K562 (cell line): Measurements from ENCODE around the gene PAX2. TPM values are rescaled to one million over a fixed set of nuclear protein-coding genes. Genes with fewer than 3 reads are reported as not detected.

Experiments used
- ATAC-seq: fragments of 200-7000 bp; cut with Tn5 transposase; 3 replicates; pipeline ENCODE4 v1.9.1; 2020; ENCODE audit warnings: moderate library complexity
- BruUV-seq: library from RNA; stranded (reverse); fragments of 400-500 nt; replicated peaks from 2 replicates; lab custom pipeline; 2021; lab: Mats Ljungman, UMichigan
- CTCF ChIA-PET: fragments of 300-600 bp; formaldehyde crosslinking; extraction: SDS; loops from one replicate; lab custom pipeline; 2021; ENCODE audit warnings: low intra/inter-chr PET ratio; lab: Yijun Ruan, JAX
- POLR2A ChIA-PET: fragments of 300-600, 350-650 bp; sonication (Branson Sonifier 250); formaldehyde crosslinking; extraction: SDS; loops from one replicate; lab custom pipeline; 2021; ENCODE audit warnings: antibody characterized with exemption, inconsistent platforms; lab: Yijun Ruan, JAX
- DNase-seq, 4 experiments: peaks; one replicate each; pipeline versions ENCODE4 v3.0.0 to v3.0.0-alpha.2; 2011 to 2018; ENCODE audit warnings: low spot score in 3 of 4, mixed read lengths in 3 of 4; ENCODE audit errors: extremely low read depth in 1 of 4
- FAIRE-seq: peaks from 2 replicates; lab custom pipeline; 2011; peaks lifted over from hg19 to GRCh38; lab: Jason Lieb, UNC
- H2AFZ ChIP-seq: 2 replicates; pipeline ENCODE4 v1.6.0; 2011; ENCODE audit warnings: low read depth, low read length, control low read depth, inconsistent platforms
- H3K27ac ChIP-seq: fragments of 200-600 bp; 3 replicates; pipeline ENCODE4 v1.8.0; 2011; ENCODE audit warnings: low read depth, mild to moderate bottlenecking, control low read depth, inconsistent platforms, low read length, moderate library complexity, mixed read lengths; ENCODE audit errors: extremely low read depth
- H3K27me3 ChIP-seq, 2 experiments: fragments of 300-600 bp in 1 of 2; 2 replicates in 1 of 2; 3 replicates in 1 of 2; pipeline versions ENCODE4 v1.6.0 to v1.8.0; 2011; ENCODE audit warnings: inconsistent platforms in 2 of 2, low read length in 2 of 2, mild to moderate bottlenecking in 1 of 2, mixed read lengths in 1 of 2, moderate library complexity in 1 of 2; ENCODE audit not compliant: control insufficient read depth in 2 of 2, insufficient read depth in 2 of 2
- H3K36me3 ChIP-seq: fragments of 300-600 bp; 3 replicates; pipeline ENCODE4 v1.8.0; 2011; ENCODE audit warnings: mild to moderate bottlenecking, low read length, inconsistent platforms; ENCODE audit not compliant: control insufficient read depth, insufficient read depth
- H3K4me1 ChIP-seq, 2 experiments: fragments of 200-600 bp in 1 of 2; replicated peaks in 1 of 2; 2 replicates in 1 of 2; 3 replicates in 1 of 2; pipeline versions ENCODE4 v1.5.1 to v1.8.0; 2011; ENCODE audit warnings: inconsistent platforms in 2 of 2, low read length in 2 of 2, mild to moderate bottlenecking in 1 of 2, mixed read lengths in 1 of 2, moderate library complexity in 1 of 2; ENCODE audit not compliant: control insufficient read depth in 2 of 2, insufficient read depth in 2 of 2
- H3K4me2 ChIP-seq: 2 replicates; pipeline ENCODE4 v1.6.1; 2011; ENCODE audit warnings: low read length, control low read depth, inconsistent platforms, mixed read lengths; ENCODE audit not compliant: insufficient read depth
- H3K4me3 ChIP-seq: fragments of 200-600 bp; sonication (generic), shearing (Covaris generic); 2 replicates; pipeline ENCODE4 v1.5.1; 2016; ENCODE audit warnings: control low read depth, inconsistent platforms
- H3K79me2 ChIP-seq: fragments of 200-600 bp; 3 replicates; pipeline ENCODE4 v1.8.0; 2011; ENCODE audit warnings: low read length, inconsistent platforms; ENCODE audit not compliant: control insufficient read depth, insufficient read depth
- H3K9ac ChIP-seq, 2 experiments: 2 replicates each; pipeline versions ENCODE4 v1.6.0 to v1.6.1; 2011; ENCODE audit warnings: low read depth in 2 of 2, low read length in 2 of 2, control low read depth in 1 of 2, inconsistent platforms in 1 of 2, mild to moderate bottlenecking in 1 of 2, mixed read lengths in 1 of 2; ENCODE audit not compliant: insufficient read depth in 1 of 2
- H3K9me1 ChIP-seq: one replicate; pipeline ENCODE4 v1.6.0; 2011; ENCODE audit warnings: inconsistent platforms, mild to moderate bottlenecking, low read length, moderate library complexity; ENCODE audit not compliant: control insufficient read depth, insufficient read depth
- H3K9me3 ChIP-seq: replicated peaks from 2 replicates; pipeline ENCODE4 v1.5.1; 2011; ENCODE audit warnings: low read depth, low read length, inconsistent platforms; ENCODE audit not compliant: control insufficient read depth, insufficient read depth
- H4K20me1 ChIP-seq: replicated peaks from 2 replicates; pipeline ENCODE4 v1.6.1; 2011; ENCODE audit warnings: low read length, inconsistent platforms, mixed read lengths; ENCODE audit not compliant: control insufficient read depth, insufficient read depth
- CREM ChIP-seq: IDR thresholded peaks from 2 replicates; pipeline ENCODE4 v1.6.1; 2014; ENCODE audit warnings: antibody characterized with exemption, low read depth
- FOSL1 ChIP-seq: fragments of 200-800 bp; sonication (Bioruptor generic); conservative IDR thresholded peaks from 2 replicates; pipeline ENCODE4 v1.6.1; 2016; ENCODE audit warnings: missing genetic modification characterization, missing compliant biosample characterization
- KLF16 ChIP-seq: IDR thresholded peaks from 2 replicates; pipeline ENCODE4 v1.6.1; 2016; ENCODE audit warnings: antibody characterized with exemption
- MEIS2 ChIP-seq: fragments of 450-650 bp; IDR thresholded peaks from 2 replicates; pipeline ENCODE4 v1.6.1; 2014; ENCODE audit warnings: mild to moderate bottlenecking; ENCODE audit not compliant: partially characterized antibody
- POLR2H ChIP-seq: IDR thresholded peaks from 2 replicates; pipeline ENCODE4 v1.6.1; 2016; ENCODE audit warnings: missing genetic modification characterization, low read depth, mild to moderate bottlenecking, control low read depth, missing compliant biosample characterization, moderate library complexity
- WGBS: fragments of 100-300 bp; shearing (Covaris generic); methylation state at CpG from one replicate; pipeline ENCODE4 v1.1.6; 2016; ENCODE audit warnings: low coverage, mixed read lengths; ENCODE audit not compliant: insufficient coverage; ENCODE audit errors: missing lambda C conversion rate; 5-methylcytosine and 5-hydroxymethylcytosine counted together
- in situ Hi-C: fragments of 300-500 bp; cut with MboI; formaldehyde crosslinking; loops from 4 replicates; pipeline ENCODE4 v1.15.0; 2018; ENCODE audit warnings: inconsistent platforms, mixed read lengths
- intact Hi-C: fragments of 100-400 bp; cut with micrococcal nuclease; formaldehyde crosslinking; loops from 2 replicates; pipeline ENCODE4 v1.14.2; 2022
- polyA plus RNA-seq, 8 experiments: library from polyadenylated mRNA; depleted of rRNA in 4 of 8; stranded (reverse) in 5 of 8; unstranded in 3 of 8; fragments of >200 nt; fragmentation: Nextera tagmentation in 2 of 8; fragmentation: Illumina TruSeq in 1 of 8; extraction: Ambion mirVana in 2 of 8; extraction: Trizol in 1 of 8; gene quantifications; 2 replicates each; pipeline versions ENCODE4 v1.2.1 to v1.2.3, GENCODE V29; 2011 to 2014; ENCODE audit warnings: inconsistent platforms in 1 of 8, missing spikeins in 1 of 8
- total RNA-seq, 7 experiments: library from RNA; depleted of rRNA in 6 of 7; stranded (reverse); fragments of >200 nt in 6 of 7; fragmentation: Illumina TruSeq in 2 of 7; extraction: Trizol in 2 of 7; gene quantifications; 2 replicates each; pipeline versions ENCODE4 v1.2.1 to v1.2.3, GENCODE V29; 2011 to 2021; ENCODE audit warnings: low replicate concordance in 1 of 7
- TF ChIP-seq, protein P1 (sequence below), 2 experiments: fragments of 450-650 bp in 1 of 2; sonication (generic) in 1 of 2; formaldehyde crosslinking in 1 of 2; IDR thresholded peaks in 1 of 2; conservative IDR thresholded peaks in 1 of 2; 2 replicates each; pipeline versions ENCODE4 v1.6.1 to v1.8.1; 2016 to 2023; ENCODE audit warnings: mild to moderate bottlenecking in 2 of 2, moderate library complexity in 2 of 2, inconsistent platforms in 1 of 2, missing genetic modification reagents in 1 of 2
- TF ChIP-seq, protein P2 (sequence below), 2 experiments: IDR thresholded peaks in 1 of 2; conservative IDR thresholded peaks in 1 of 2; 2 replicates each; pipeline ENCODE4 v1.6.1; 2016; ENCODE audit warnings: low read depth in 2 of 2, mild to moderate bottlenecking in 1 of 2, missing compliant biosample characterization in 1 of 2, missing genetic modification characterization in 1 of 2, moderate library complexity in 1 of 2
- TF ChIP-seq, protein P3 (sequence below), 2 experiments: fragments of 450-650 bp; IDR thresholded peaks; 2 replicates each; pipeline ENCODE4 v1.6.1; 2016; ENCODE audit warnings: mild to moderate bottlenecking in 2 of 2, borderline replicate concordance in 1 of 2, low read depth in 1 of 2, moderate library complexity in 1 of 2

PAX2 gene
- total and polyA plus RNA-seq, 9 of the 15 experiments (the other 6 are each of a cell fraction or from before 2014, with no cell fraction given) = not detected

DNA sequence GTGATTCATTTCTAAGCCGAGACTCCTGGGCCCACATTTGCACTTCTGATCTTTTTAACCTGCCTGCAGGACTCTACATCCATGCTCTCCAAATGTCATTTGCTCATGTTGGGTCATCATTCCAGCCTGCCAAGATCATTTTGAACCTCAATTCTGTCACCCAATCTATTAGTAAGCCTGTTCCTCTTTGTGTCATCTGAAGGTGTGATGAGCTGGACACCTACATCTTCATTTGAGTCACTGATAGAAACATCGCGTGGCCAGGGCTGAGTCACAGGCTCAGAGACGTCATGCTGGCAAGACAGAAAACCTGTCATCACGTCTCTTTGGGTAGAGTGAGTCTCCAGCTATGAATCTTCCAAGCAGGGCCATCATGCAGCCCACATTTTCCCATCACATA lies 102.1 kb downstream of the PAX2 start:
- CTCF ChIA-PET = no interaction called here
- intact Hi-C loops = no loop called here
- no peak overlapping the region for H2AFZ ChIP-seq
- H3K79me2 ChIP-seq = no peaks in the 10 kb centered on the region
- no peak overlapping the region for H3K4me3 ChIP-seq
- no peaks in the 10 kb centered on the region for H3K9me1 ChIP-seq
- ATAC-seq = no peak
- 2% methylated on average over 5 of the region's 5 CpGs for WGBS
- H3K36me3 ChIP-seq = no peaks in the 10 kb centered on the region
- no peak overlapping the region for H3K27ac ChIP-seq
- no peak overlapping the region for H3K9ac ChIP-seq
- FAIRE-seq = no peak
- in situ Hi-C loops = no loop called here
- peaks cover 4 to 9% of the 10 kb centered on the region in 2 experiments; a peak in 2 of 5 replicates for H3K27me3 ChIP-seq
- peak; percentile 77 for TF ChIP-seq FOSL1
- TF ChIP-seq, protein P1, sequence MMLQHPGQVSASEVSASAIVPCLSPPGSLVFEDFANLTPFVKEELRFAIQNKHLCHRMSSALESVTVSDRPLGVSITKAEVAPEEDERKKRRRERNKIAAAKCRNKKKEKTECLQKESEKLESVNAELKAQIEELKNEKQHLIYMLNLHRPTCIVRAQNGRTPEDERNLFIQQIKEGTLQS (IDR thresholded peaks at IDR 0.05) = peak; percentile 59; the same call in 1 of the 2 replicates
- TF ChIP-seq, protein P1 (CRISPR knock-in tag; conservative IDR thresholded peaks at IDR 0.05) = no peak
- TF ChIP-seq POLR2H (tag) = no peak
- no peak for TF ChIP-seq KLF16
- TF ChIP-seq CREM = 0 out of 2 replicates have a peak, but pooled peaks have one; percentile 48
- TF ChIP-seq, protein P2, sequence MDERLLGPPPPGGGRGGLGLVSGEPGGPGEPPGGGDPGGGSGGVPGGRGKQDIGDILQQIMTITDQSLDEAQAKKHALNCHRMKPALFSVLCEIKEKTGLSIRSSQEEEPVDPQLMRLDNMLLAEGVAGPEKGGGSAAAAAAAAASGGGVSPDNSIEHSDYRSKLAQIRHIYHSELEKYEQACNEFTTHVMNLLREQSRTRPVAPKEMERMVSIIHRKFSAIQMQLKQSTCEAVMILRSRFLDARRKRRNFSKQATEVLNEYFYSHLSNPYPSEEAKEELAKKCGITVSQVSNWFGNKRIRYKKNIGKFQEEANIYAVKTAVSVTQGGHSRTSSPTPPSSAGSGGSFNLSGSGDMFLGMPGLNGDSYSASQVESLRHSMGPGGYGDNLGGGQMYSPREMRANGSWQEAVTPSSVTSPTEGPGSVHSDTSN (CRISPR knock-in tag; IDR thresholded peaks at IDR 0.05; ENCODE audit: low read depth) = no peak
- TF ChIP-seq, protein P2 (tag; conservative IDR thresholded peaks at IDR 0.05; ENCODE audit: low read depth) = 0 out of 2 replicates have a peak, but pooled peaks have one; percentile 25
- TF ChIP-seq, protein P3, sequence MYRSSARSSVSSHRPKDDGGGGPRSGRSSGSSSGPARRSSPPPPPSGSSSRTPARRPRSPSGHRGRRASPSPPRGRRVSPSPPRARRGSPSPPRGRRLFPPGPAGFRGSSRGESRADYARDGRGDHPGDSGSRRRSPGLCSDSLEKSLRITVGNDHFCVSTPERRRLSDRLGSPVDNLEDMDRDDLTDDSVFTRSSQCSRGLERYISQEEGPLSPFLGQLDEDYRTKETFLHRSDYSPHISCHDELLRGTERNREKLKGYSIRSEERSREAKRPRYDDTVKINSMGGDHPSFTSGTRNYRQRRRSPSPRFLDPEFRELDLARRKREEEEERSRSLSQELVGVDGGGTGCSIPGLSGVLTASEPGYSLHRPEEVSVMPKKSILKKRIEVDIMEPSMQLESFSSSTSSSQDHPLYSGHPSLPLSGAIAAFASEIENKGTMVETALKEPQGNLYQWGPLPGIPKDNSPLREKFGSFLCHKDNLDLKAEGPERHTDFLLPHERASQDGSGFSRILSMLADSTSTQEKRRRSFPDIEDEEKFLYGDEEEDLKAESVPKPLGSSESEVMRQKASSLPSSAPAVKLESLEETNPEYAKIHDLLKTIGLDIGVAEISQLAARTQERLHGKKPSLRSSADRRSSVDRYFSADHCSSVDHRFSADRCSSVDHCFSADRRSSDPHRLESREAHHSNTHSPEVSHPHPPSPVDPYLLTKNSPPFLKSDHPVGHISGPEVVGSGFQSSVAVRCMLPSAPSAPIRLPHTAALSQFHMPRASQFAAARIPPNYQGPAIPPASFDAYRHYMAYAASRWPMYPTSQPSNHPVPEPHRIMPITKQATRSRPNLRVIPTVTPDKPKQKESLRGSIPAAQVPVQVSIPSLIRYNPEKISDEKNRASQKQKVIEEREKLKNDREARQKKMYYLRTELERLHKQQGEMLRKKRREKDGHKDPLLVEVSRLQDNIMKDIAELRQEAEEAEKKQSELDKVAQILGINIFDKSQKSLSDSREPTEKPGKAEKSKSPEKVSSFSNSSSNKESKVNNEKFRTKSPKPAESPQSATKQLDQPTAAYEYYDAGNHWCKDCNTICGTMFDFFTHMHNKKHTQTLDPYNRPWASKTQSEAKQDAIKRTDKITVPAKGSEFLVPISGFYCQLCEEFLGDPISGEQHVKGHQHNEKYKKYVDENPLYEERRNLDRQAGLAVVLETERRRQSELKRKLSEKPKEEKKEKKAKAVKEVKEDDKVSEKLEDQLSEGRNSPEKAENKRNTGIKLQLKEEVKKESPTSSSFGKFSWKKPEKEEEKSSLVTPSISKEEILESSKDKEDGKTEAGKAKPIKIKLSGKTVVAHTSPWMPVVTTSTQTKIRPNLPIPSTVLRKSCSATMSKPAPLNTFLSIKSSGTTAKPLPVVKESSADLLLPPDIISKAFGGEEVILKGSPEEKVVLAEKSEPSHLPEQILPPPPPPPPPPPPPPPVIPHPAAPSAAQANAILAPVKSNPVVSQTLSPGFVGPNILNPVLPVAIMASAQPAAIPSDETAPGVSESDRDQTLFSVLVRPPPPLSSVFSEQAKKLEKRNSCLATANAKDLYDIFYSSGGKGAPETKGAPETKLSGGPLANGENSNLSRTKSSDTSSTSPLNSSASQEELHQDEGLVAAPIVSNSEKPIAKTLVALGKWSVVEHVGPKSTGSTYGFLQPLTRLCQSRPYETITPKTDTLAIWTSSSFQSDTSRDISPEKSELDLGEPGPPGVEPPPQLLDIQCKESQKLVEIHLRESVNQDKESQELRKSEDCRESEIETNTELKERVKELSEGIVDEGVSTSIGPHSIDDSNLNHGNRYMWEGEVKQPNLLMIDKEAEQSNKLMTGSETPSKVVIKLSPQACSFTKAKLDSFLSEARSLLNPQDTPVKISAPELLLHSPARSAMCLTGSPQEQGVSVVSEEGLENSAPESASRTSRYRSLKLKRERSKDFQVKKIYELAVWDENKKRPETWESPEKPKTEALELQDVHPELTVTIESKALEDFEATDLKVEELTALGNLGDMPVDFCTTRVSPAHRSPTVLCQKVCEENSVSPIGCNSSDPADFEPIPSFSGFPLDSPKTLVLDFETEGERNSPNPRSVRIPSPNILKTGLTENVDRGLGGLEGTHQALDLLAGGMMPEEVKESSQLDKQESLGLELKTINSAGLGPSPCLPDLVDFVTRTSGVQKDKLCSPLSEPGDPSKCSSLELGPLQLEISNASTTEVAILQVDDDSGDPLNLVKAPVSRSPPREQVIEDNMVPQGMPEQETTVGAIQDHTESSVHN (IDR thresholded peaks at IDR 0.05; ENCODE audit: borderline replicate concordance in 1 of 2, low read depth in 1 of 2) = no peak
- peak; percentile 47 for TF ChIP-seq MEIS2
- H3K4me2 ChIP-seq = no peak overlapping the region
- peak in 1 of 4 experiments; percentile 12 for DNase-seq
- no peaks in the 10 kb centered on the region for H3K4me1 ChIP-seq
- no TSS peak for BruUV-seq
- POLR2A ChIA-PET = no interaction called here
- H4K20me1 ChIP-seq = no peaks in the 10 kb centered on the region
- H3K9me3 ChIP-seq = no peaks in the 10 kb centered on the region
